K562 (cell line): ENCODE results near the gene GIPC3. TPM values are rescaled to one million over a fixed set of nuclear protein-coding genes. Genes with fewer than 3 reads are reported as not detected.

Experiments
- MYNN ChIP-seq, 2 experiments: sonication (generic); formaldehyde crosslinking in 1 of 2; IDR thresholded peaks; 2 replicates each; pipeline versions ENCODE4 v1.5.0 to v1.6.1; 2016 to 2020; ENCODE audit warnings: antibody characterized with exemption in 1 of 2, missing genetic modification reagents in 1 of 2
- SNIP1 ChIP-seq: fragments of 450-650 bp; IDR thresholded peaks from 2 replicates; pipeline ENCODE4 v1.7.1; 2017; ENCODE audit warnings: low read depth, mild to moderate bottlenecking
- TBL1XR1 ChIP-seq, 2 experiments: IDR thresholded peaks; 2 replicates each; pipeline ENCODE4 v1.6.1; 2012; ENCODE audit warnings: improper control_type of control experiment in 2 of 2, low read length in 2 of 2, mild to moderate bottlenecking in 1 of 2
- YY1 ChIP-seq, 3 experiments: IDR thresholded peaks; 2 replicates each; pipeline ENCODE4 v1.6.1; 2011; ENCODE audit warnings: low read length in 2 of 3, mild to moderate bottlenecking in 2 of 3, moderate library complexity in 2 of 3, borderline replicate concordance in 1 of 3, control low read depth in 1 of 3, low read depth in 1 of 3; ENCODE audit not compliant: insufficient read depth in 3 of 3, insufficient replicate concordance in 2 of 3, control insufficient read depth in 1 of 3, insufficient read length in 1 of 3; ENCODE audit errors: extremely low read depth in 1 of 3
- ZNF444 ChIP-seq: fragments of 250-450 bp; sonication (Bioruptor Pico); IDR thresholded peaks from 2 replicates; pipeline ENCODE4 v1.4.0; 2020; ENCODE audit warnings: mild to moderate bottlenecking, moderate library complexity
- polyA plus RNA-seq, 8 experiments: library from polyadenylated mRNA; depleted of rRNA in 4 of 8; stranded (reverse) in 5 of 8; unstranded in 3 of 8; fragments of >200 nt; fragmentation: Nextera tagmentation in 2 of 8; fragmentation: Illumina TruSeq in 1 of 8; extraction: Ambion mirVana in 2 of 8; extraction: Trizol in 1 of 8; gene quantifications; 2 replicates each; pipeline versions ENCODE4 v1.2.1 to v1.2.3, GENCODE V29; 2011 to 2014; ENCODE audit warnings: inconsistent platforms in 1 of 8, missing spikeins in 1 of 8
- total RNA-seq, 7 experiments: library from RNA; depleted of rRNA in 6 of 7; stranded (reverse); fragments of >200 nt in 6 of 7; fragmentation: Illumina TruSeq in 2 of 7; extraction: Trizol in 2 of 7; gene quantifications; 2 replicates each; pipeline versions ENCODE4 v1.2.1 to v1.2.3, GENCODE V29; 2011 to 2021; ENCODE audit warnings: low replicate concordance in 1 of 7
- TF ChIP-seq, protein P1 (sequence below): sonication (generic); formaldehyde crosslinking; IDR thresholded peaks from 2 replicates; pipeline ENCODE4 v1.8.1; 2023; ENCODE audit warnings: mild to moderate bottlenecking, missing genetic modification reagents
- TF ChIP-seq, protein P2 (sequence below): fragments of 450-650 bp; IDR thresholded peaks from 2 replicates; pipeline ENCODE4 v1.7.1; 2018; ENCODE audit warnings: mild to moderate bottlenecking, low read depth; ENCODE audit not compliant: partially characterized antibody

GIPC3 gene
- total and polyA plus RNA-seq, 9 of the 15 experiments (the other 6 are each of a cell fraction or from before 2014, with no cell fraction given), result 0.03 to 3.6 (median 1.5) TPM; not detected in 1

DNA sequence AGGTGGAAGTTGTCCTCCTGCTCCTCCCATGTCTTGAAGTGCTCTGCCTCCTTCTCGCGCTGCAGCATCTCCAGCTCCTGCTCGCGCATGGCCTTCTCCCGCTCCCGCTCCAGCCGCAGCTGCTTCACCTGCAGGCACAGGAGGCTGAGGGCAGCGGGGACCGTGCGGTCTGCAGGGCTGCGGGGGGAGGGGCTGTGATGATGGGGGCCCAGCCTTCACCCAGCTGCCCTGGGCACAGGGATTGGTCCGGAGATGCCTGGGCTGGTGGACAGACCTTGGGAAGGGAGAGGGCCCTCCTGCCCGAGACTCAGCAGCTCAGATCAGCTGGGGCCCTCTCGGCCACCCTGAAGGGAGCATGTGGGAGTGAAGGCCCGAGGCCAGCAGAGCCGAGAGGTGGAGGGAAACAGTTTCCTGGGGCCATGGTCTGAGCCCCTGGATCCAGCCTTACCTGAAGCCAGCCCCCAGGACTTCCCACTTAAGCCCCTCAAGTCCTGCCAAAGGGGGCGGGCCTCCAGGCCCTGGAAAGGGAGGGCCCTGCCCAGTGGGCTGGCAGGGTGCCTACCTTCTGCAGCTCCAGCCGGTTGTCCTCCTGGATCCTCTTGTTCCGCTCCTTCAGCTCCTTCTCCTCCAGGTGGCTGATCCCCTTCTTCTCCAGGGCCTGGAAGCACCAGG is 35.0 kb downstream of the GIPC3 start (continued):
- TF ChIP-seq YY1 (IDR thresholded peaks at IDR 0.05; ENCODE audit: borderline replicate concordance in 1 of 3, control insufficient read depth in 1 of 3, extremely low read depth in 1 of 3, insufficient read depth in 3 of 3, insufficient read length in 1 of 3, insufficient replicate concordance in 2 of 3, low read depth in 1 of 3, low read length in 2 of 3) (no peak), ZNF444 (CRISPR knock-in tag) (no peak), MYNN (IDR thresholded peaks at IDR 0.05) (no peak), MYNN (CRISPR knock-in tag; IDR thresholded peaks at IDR 0.05) (no peak), TBL1XR1 (IDR thresholded peaks at IDR 0.05; ENCODE audit: low read length in 2 of 2) (no peak), SNIP1 (no peak)
- TF ChIP-seq, protein P1, sequence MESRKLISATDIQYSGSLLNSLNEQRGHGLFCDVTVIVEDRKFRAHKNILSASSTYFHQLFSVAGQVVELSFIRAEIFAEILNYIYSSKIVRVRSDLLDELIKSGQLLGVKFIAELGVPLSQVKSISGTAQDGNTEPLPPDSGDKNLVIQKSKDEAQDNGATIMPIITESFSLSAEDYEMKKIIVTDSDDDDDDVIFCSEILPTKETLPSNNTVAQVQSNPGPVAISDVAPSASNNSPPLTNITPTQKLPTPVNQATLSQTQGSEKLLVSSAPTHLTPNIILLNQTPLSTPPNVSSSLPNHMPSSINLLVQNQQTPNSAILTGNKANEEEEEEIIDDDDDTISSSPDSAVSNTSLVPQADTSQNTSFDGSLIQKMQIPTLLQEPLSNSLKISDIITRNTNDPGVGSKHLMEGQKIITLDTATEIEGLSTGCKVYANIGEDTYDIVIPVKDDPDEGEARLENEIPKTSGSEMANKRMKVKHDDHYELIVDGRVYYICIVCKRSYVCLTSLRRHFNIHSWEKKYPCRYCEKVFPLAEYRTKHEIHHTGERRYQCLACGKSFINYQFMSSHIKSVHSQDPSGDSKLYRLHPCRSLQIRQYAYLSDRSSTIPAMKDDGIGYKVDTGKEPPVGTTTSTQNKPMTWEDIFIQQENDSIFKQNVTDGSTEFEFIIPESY (CRISPR knock-in tag), result peak; percentile 96
- TF ChIP-seq, protein P2, sequence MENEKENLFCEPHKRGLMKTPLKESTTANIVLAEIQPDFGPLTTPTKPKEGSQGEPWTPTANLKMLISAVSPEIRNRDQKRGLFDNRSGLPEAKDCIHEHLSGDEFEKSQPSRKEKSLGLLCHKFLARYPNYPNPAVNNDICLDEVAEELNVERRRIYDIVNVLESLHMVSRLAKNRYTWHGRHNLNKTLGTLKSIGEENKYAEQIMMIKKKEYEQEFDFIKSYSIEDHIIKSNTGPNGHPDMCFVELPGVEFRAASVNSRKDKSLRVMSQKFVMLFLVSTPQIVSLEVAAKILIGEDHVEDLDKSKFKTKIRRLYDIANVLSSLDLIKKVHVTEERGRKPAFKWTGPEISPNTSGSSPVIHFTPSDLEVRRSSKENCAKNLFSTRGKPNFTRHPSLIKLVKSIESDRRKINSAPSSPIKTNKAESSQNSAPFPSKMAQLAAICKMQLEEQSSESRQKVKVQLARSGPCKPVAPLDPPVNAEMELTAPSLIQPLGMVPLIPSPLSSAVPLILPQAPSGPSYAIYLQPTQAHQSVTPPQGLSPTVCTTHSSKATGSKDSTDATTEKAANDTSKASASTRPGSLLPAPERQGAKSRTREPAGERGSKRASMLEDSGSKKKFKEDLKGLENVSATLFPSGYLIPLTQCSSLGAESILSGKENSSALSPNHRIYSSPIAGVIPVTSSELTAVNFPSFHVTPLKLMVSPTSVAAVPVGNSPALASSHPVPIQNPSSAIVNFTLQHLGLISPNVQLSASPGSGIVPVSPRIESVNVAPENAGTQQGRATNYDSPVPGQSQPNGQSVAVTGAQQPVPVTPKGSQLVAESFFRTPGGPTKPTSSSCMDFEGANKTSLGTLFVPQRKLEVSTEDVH, result no peak
